ENCODE results near the gene MTARC2.
A peak's percentile ranks its signal among the peaks of the same experiment; 100 is the strongest.

MTARC2 gene

GRCh38 chr1:220800262-220800661, 52.1 kb downstream of the MTARC2 start:
- Histone ChIP-seq H3K27ac (ENCODE audit: low read depth, low read length, poor library complexity, severe bottlenecking) (no peak overlapping the region), H2AFZ (ENCODE audit: low read length) (no peak overlapping the region), H3K9me3 (ENCODE audit: low read length) (no peaks in the 10 kb centered on the region), H4K20me1 (ENCODE audit: insufficient read depth, low read length) (no peaks in the 10 kb centered on the region), H3F3A (ENCODE audit: insufficient read depth, low read length) (no peaks in the 10 kb centered on the region), H3K4me2 (ENCODE audit: low read length) (no peak overlapping the region), H3K27me3 (ENCODE audit: insufficient read depth, low read length) (no peaks in the 10 kb centered on the region), H3K4me1 (ENCODE audit: insufficient read depth, low read length, severe bottlenecking) (no peaks in the 10 kb centered on the region), H3K4me3 (ENCODE audit: low read depth, low read length, poor library complexity, severe bottlenecking) (no peak overlapping the region), H3K9ac (ENCODE audit: low read length) (no peak overlapping the region), H3K79me2 (ENCODE audit: insufficient read depth, low read length) (no peaks in the 10 kb centered on the region), H3K36me3 (ENCODE audit: insufficient read depth, low read length) (no peaks in the 10 kb centered on the region), H3K9me2 (ENCODE audit: low read depth, low read length) (no peaks in the 10 kb centered on the region)
- TF ChIP-seq CTCF (IDR thresholded peaks at IDR 0.05; ENCODE audit: low read length) (no peak), EZH2 (IDR thresholded peaks at IDR 0.05; ENCODE audit: borderline replicate concordance, low read length) (no peak)

DNA sequence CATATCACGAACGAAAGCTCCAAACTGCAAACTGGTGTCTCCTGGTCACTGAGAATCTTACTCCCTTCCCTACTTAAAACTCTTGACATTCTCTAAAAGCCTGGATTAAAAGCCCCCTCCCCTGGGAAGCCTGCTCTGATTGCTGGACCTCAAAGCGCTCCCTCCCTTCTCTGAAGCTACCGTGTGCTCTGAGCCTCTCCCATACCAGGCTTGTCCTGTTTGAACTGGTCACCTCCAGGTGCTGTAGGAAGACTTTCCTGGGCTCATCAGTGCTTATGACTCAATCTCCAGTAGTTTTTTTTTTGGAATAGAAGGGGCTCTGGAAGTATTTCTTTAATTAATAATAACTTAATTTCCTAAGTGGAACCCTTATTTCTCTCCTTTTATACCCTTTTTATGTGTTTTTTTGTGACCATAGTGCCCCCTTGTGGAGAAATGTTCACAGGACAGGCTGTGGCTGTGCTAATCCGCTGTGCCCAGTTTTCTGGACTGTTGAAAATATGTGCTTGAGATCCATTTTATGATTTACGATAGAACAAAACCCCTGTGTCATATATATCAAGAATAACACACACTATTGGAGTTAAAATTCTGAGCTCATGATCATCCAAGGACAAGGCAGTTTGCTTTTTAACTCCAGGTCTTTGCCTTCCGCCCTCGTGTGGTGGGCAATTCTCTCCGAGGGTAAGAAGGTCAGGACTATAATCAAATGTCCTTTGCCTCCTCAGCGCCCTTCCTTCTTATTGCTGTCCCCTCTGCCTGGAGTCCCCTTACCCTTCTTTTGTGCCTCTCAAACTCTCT, 55.5 kb downstream of the MTARC2 start:
- H3K9ac ChIP-seq (ENCODE audit: low read length): no peak overlapping the region
- no peaks in the 10 kb centered on the region for H3F3A ChIP-seq (ENCODE audit: insufficient read depth, low read length)
- no peaks in the 10 kb centered on the region for H3K9me3 ChIP-seq (ENCODE audit: low read length)
- H2AFZ ChIP-seq (ENCODE audit: low read length): no peak overlapping the region
- no peaks in the 10 kb centered on the region for H4K20me1 ChIP-seq (ENCODE audit: insufficient read depth, low read length)
- no peaks in the 10 kb centered on the region for H3K36me3 ChIP-seq (ENCODE audit: insufficient read depth, low read length)
- TF ChIP-seq CTCF (IDR thresholded peaks at IDR 0.05; ENCODE audit: low read length) (peak; percentile 68), EZH2 (IDR thresholded peaks at IDR 0.05; ENCODE audit: borderline replicate concordance, low read length) (no peak)
- no peaks in the 10 kb centered on the region for H3K4me1 ChIP-seq (ENCODE audit: insufficient read depth, low read length, severe bottlenecking)
- H3K79me2 ChIP-seq (ENCODE audit: insufficient read depth, low read length): no peaks in the 10 kb centered on the region
- no peaks in the 10 kb centered on the region for H3K27me3 ChIP-seq (ENCODE audit: insufficient read depth, low read length)
- no peak overlapping the region for H3K4me2 ChIP-seq (ENCODE audit: low read length)
- H3K4me3 ChIP-seq (ENCODE audit: low read depth, low read length, poor library complexity, severe bottlenecking): no peak overlapping the region
- no peaks in the 10 kb centered on the region for H3K9me2 ChIP-seq (ENCODE audit: low read depth, low read length)
- no peak overlapping the region for H3K27ac ChIP-seq (ENCODE audit: low read depth, low read length, poor library complexity, severe bottlenecking)

GRCh38 chr1:220804202-220804586, 56.1 kb downstream of the MTARC2 start:
- Histone ChIP-seq H3K4me1 (ENCODE audit: insufficient read depth, low read length, severe bottlenecking) (no peaks in the 10 kb centered on the region), H3K79me2 (ENCODE audit: insufficient read depth, low read length) (no peaks in the 10 kb centered on the region), H3K4me2 (ENCODE audit: low read length) (no peak overlapping the region), H3K27ac (ENCODE audit: low read depth, low read length, poor library complexity, severe bottlenecking) (no peak overlapping the region), H3K4me3 (ENCODE audit: low read depth, low read length, poor library complexity, severe bottlenecking) (no peak overlapping the region), H3K9me2 (ENCODE audit: low read depth, low read length) (no peaks in the 10 kb centered on the region), H3K9ac (ENCODE audit: low read length) (no peak overlapping the region), H3K27me3 (ENCODE audit: insufficient read depth, low read length) (no peaks in the 10 kb centered on the region), H3F3A (ENCODE audit: insufficient read depth, low read length) (no peaks in the 10 kb centered on the region), H3K36me3 (ENCODE audit: insufficient read depth, low read length) (no peaks in the 10 kb centered on the region), H4K20me1 (ENCODE audit: insufficient read depth, low read length) (no peaks in the 10 kb centered on the region), H2AFZ (ENCODE audit: low read length) (no peak overlapping the region), H3K9me3 (ENCODE audit: low read length) (no peaks in the 10 kb centered on the region)
- no peak for TF ChIP-seq EZH2 (IDR thresholded peaks at IDR 0.05; ENCODE audit: borderline replicate concordance, low read length)
- TF ChIP-seq CTCF (IDR thresholded peaks at IDR 0.05; ENCODE audit: low read length): no peak
